A549 (cell line): ENCODE data around the gene GCK. TPM values are rescaled to one million over a fixed set of nuclear protein-coding genes. Genes with fewer than 3 reads are reported as not detected.

Experiments used
- ATAC-seq, 2 experiments: fragments of 200-7000 bp in 1 of 2; fragments of >200 bp in 1 of 2; cut with Nextera tagmentation in 1 of 2; cut with Tn5 transposase in 1 of 2; 3 replicates each; pipeline versions ENCODE4 v1.8.0 to v1.9.1; 2018 to 2020; ENCODE audit warnings: mild to moderate bottlenecking in 1 of 2, moderate library complexity in 1 of 2
- CTCF ChIA-PET: fragments of 300-600 bp; sonication (Branson Sonifier 250); formaldehyde crosslinking; extraction: SDS; loops from one replicate; lab custom pipeline; 2021; ENCODE audit warnings: antibody characterized with exemption, inconsistent platforms; lab: Yijun Ruan, JAX
- POLR2A ChIA-PET: fragments of 350-600 bp; formaldehyde crosslinking; extraction: SDS; loops from one replicate; lab custom pipeline; 2021; ENCODE audit warnings: antibody characterized with exemption, inconsistent platforms; lab: Yijun Ruan, JAX
- DNase-seq, 2 experiments: peaks; one replicate each; pipeline versions ENCODE4 v3.0.0 to v3.0.0-alpha.2; 2011 to 2016; ENCODE audit warnings: low read depth in 1 of 2, low spot score in 1 of 2
- FAIRE-seq: peaks from 2 replicates; lab custom pipeline; 2011; peaks lifted over from hg19 to GRCh38; lab: Jason Lieb, UNC
- H3K27ac ChIP-seq, 2 experiments: fragments of >200 bp; sonication (Bioruptor Twin); formaldehyde crosslinking; 3 replicates each; pipeline ENCODE4 v1.5.1; 2016 to 2017
- H3K4me1 ChIP-seq: fragments of >200 bp; sonication (Bioruptor Twin); formaldehyde crosslinking; 3 replicates; pipeline ENCODE4 v1.6.1; 2016
- H3K4me2 ChIP-seq: fragments of >200 bp; sonication (Bioruptor Twin); formaldehyde crosslinking; 3 replicates; pipeline ENCODE4 v1.6.1; 2016
- H3K4me3 ChIP-seq: fragments of >200 bp; sonication (Bioruptor Twin); formaldehyde crosslinking; 3 replicates; pipeline ENCODE4 v1.5.1; 2016
- H3K9me3 ChIP-seq: fragments of >200 bp; sonication (Bioruptor Twin); formaldehyde crosslinking; 3 replicates; pipeline ENCODE4 v1.6.1; 2016
- BHLHE40 ChIP-seq: IDR thresholded peaks from 2 replicates; pipeline ENCODE4 v1.6.1; 2012; ENCODE audit warnings: low read depth, low read length, inconsistent platforms
- CBX8 ChIP-seq: fragments of 200-600 bp; sonication (generic); IDR thresholded peaks from 2 replicates; pipeline ENCODE4 v1.6.1; 2016
- CEBPB ChIP-seq, 2 experiments: fragments of >200 bp in 1 of 2; sonication (Bioruptor Twin) in 1 of 2; formaldehyde crosslinking in 1 of 2; IDR thresholded peaks; 2 replicates each; pipeline ENCODE4 v1.6.1; 2012 to 2016
- CHD2 ChIP-seq: fragments of 150-350 bp; IDR thresholded peaks from 2 replicates; pipeline ENCODE4 v1.6.1; 2014; ENCODE audit warnings: low read length; ENCODE audit not compliant: partially characterized antibody
- ESRRA ChIP-seq: fragments of 150-350 bp; IDR thresholded peaks from 2 replicates; pipeline ENCODE4 v1.6.1; 2014; ENCODE audit warnings: mild to moderate bottlenecking, low read length, borderline replicate concordance
- FOSL2 ChIP-seq, 2 experiments: fragments of 450-650 bp in 1 of 2; fragments of >200 bp in 1 of 2; sonication (Bioruptor Twin) in 1 of 2; formaldehyde crosslinking; IDR thresholded peaks; 2 replicates each; pipeline versions ENCODE4 v1.5.0 to v1.6.1; 2016 to 2020; ENCODE audit warnings: mild to moderate bottlenecking in 1 of 2, moderate library complexity in 1 of 2
- GATA3 ChIP-seq: IDR thresholded peaks from 2 replicates; pipeline ENCODE4 v1.6.1; 2012; ENCODE audit warnings: borderline replicate concordance
- HMGXB4 ChIP-seq: fragments of 250-450 bp; sonication (Bioruptor Pico); IDR thresholded peaks from 2 replicates; pipeline ENCODE4 v1.5.0; 2021; ENCODE audit warnings: mild to moderate bottlenecking, moderate library complexity, borderline replicate concordance
- HOXB5 ChIP-seq: fragments of 250-450 bp; sonication (Bioruptor Pico); IDR thresholded peaks from 2 replicates; pipeline ENCODE4 v1.5.0; 2020; ENCODE audit warnings: mild to moderate bottlenecking, moderate library complexity
- JUN ChIP-seq, 2 experiments: fragments of >200 bp; sonication (Bioruptor Twin); formaldehyde crosslinking; IDR thresholded peaks; 2 replicates in 1 of 2; 3 replicates in 1 of 2; pipeline ENCODE4 v1.6.1; 2016 to 2017
- KDM1A ChIP-seq: fragments of 200-600 bp; sonication (generic); IDR thresholded peaks from 2 replicates; pipeline ENCODE4 v1.6.1; 2016; ENCODE audit warnings: low read depth, mild to moderate bottlenecking
- MAFK ChIP-seq: fragments of 450-650 bp; IDR thresholded peaks from 2 replicates; pipeline ENCODE4 v1.6.1; 2014; ENCODE audit not compliant: partially characterized antibody
- MYC ChIP-seq: IDR thresholded peaks from 2 replicates; pipeline ENCODE4 v1.6.1; 2012; ENCODE audit warnings: mild to moderate bottlenecking, inconsistent platforms, low read length, improper control_type of control experiment, borderline replicate concordance
- NFE2L2 ChIP-seq: fragments of 150-350 bp; conservative IDR thresholded peaks from 2 replicates; pipeline ENCODE4 v1.6.1; 2014; ENCODE audit warnings: low read length
- NPAS2 ChIP-seq: fragments of 250-450 bp; sonication (Bioruptor Pico); IDR thresholded peaks from 2 replicates; pipeline ENCODE4 v1.8.0; 2022; ENCODE audit warnings: mild to moderate bottlenecking, moderate library complexity, borderline replicate concordance
- NR3C1 ChIP-seq: fragments of >200 bp; sonication (Bioruptor Twin); formaldehyde crosslinking; IDR thresholded peaks from 3 replicates; pipeline ENCODE4 v1.6.1; 2017
- RCOR1 ChIP-seq: fragments of 150-350 bp; IDR thresholded peaks from 2 replicates; pipeline ENCODE4 v1.6.1; 2014; ENCODE audit warnings: antibody characterized with exemption, low read length, low read depth
- RFX5 ChIP-seq: fragments of 450-650 bp; IDR thresholded peaks from 2 replicates; pipeline ENCODE4 v1.7.1; 2014; ENCODE audit warnings: antibody characterized with exemption, mild to moderate bottlenecking, moderate library complexity
- RNF2 ChIP-seq: fragments of 200-600 bp; sonication (generic); IDR thresholded peaks from 2 replicates; pipeline ENCODE4 v1.6.1; 2016; ENCODE audit warnings: low read depth, mild to moderate bottlenecking, antibody characterized with exemption, moderate library complexity, borderline replicate concordance
- TFCP2L1 ChIP-seq: fragments of 250-450 bp; sonication (Bioruptor Pico); IDR thresholded peaks from 2 replicates; pipeline ENCODE4 v1.5.0; 2021; ENCODE audit warnings: mild to moderate bottlenecking
- TP53 ChIP-seq: fragments of 250-450 bp; sonication (Bioruptor Pico); IDR thresholded peaks from 2 replicates; pipeline ENCODE4 v1.5.0; 2021; ENCODE audit warnings: mild to moderate bottlenecking, moderate library complexity
- ZC3H11A ChIP-seq: fragments of 450-650 bp; IDR thresholded peaks from 2 replicates; pipeline ENCODE4 v1.6.1; 2014; ENCODE audit warnings: antibody characterized with exemption, mild to moderate bottlenecking
- ZFP36 ChIP-seq: fragments of 450-650 bp; IDR thresholded peaks from 2 replicates; pipeline ENCODE4 v1.6.1; 2014; ENCODE audit warnings: borderline replicate concordance; ENCODE audit not compliant: partially characterized antibody
- WGBS: methylation state at CpG from one replicate; pipeline ENCODE4 v1.1.6; 2017; ENCODE audit errors: missing lambda C conversion rate; 5-methylcytosine and 5-hydroxymethylcytosine counted together
- polyA plus RNA-seq, 4 experiments: library from polyadenylated mRNA; depleted of rRNA in 3 of 4; stranded (reverse); fragments of >200 nt; fragmentation: RNase III in 1 of 4; extraction: RNeasy Plus Mini Kit Qiagen cat#74134 plus additional on column Dnase treatment in 1 of 4; gene quantifications; 2 replicates in 3 of 4; 3 replicates in 1 of 4; pipeline ENCODE4 v1.2.3, GENCODE V29; 2011 to 2017
- TF ChIP-seq, protein P1 (sequence below): fragments of >200 bp; sonication (Bioruptor Twin); formaldehyde crosslinking; IDR thresholded peaks from 2 replicates; pipeline ENCODE4 v1.6.1; 2016
- TF ChIP-seq, protein P2 (sequence below): fragments of >200 bp; sonication (Bioruptor Twin); formaldehyde crosslinking; IDR thresholded peaks from 3 replicates; pipeline ENCODE4 v1.5.1; 2016
- TF ChIP-seq, protein P3 (sequence below): fragments of 250-450 bp; sonication (Bioruptor Pico); IDR thresholded peaks from 2 replicates; pipeline ENCODE4 v1.5.0; 2020; ENCODE audit warnings: low read depth, mild to moderate bottlenecking, moderate library complexity
- TF ChIP-seq, protein P4 (sequence below): IDR thresholded peaks from 2 replicates; pipeline ENCODE4 v1.6.1; 2012

The GCK gene
- polyA plus RNA-seq, 2 of the 4 experiments (the other 2 are of a cell fraction), result 0.12 TPM; not detected in 1

DNA sequence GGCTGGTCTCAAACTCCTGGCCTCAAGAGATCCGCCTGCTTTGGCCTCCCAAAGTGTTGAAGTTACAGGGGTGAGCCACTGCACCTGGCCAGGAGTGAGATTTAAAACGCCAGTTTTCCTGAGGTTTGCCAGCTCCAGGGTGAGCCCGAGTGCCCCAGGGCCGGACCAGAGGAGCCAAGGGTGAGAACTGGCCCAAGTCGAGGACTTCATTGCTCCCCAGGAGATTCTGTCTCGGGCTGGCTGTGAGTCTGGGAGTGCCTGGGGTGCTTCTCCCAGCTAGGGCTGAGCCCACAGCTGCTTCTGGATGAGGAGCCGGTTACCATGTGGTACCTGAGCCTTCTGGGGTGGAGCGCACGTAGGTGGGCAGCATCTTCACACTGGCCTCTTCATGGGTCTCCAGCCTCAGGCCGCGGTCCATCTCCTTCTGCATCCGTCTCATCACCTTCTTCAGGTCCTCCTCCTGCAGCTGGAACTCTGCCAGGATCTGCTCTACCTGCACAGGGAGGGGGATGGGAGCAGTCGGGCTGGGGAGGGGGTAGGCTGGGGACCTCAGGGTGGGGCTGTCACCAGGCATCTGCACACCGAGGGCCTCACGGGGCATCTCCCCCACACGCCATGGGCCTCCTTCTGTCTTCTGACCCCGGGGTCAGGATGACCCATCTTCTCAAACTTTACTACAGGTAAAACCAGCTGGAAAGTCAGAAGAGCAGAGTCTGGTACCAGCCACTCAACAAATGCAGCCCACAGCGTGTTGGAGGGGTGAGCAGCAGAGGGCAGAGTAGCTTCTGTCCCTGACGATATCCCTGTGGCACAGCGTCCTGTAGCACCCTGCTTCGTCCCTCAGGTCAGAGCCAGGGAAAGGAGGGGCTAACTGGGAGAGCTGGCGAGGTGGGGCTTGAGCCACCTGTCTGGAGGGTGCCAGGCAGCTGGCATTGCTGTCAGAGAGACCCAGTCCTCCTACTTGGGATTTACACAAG lies 36.0 kb downstream of the GCK start:
- ChIA-PET CTCF (interaction anchor here (0.8 to 1.1 kb wide), 3 partner anchors 18 to 22 kb away, joined by 3 read pairs; no protein-coding TSS in a partner anchor), POLR2A (no interaction called here)
- no peak overlapping the region for H3K27ac ChIP-seq
- no peak overlapping the region for H3K4me2 ChIP-seq
- 76% methylated on average over 22 of the region's 22 CpGs for WGBS
- peak in 1 of 2 experiments; percentile 44; a peak in 3 of 6 replicates for ATAC-seq
- no peak for FAIRE-seq
- H3K9me3 ChIP-seq, result no peaks in the 10 kb centered on the region
- DNase-seq, result no peak
- no peaks in the 10 kb centered on the region for H3K4me1 ChIP-seq
- TF ChIP-seq HOXB5 (CRISPR knock-in tag) (no peak), TP53 (CRISPR knock-in tag) (no peak), FOSL2 (IDR thresholded peaks at IDR 0.05) (no peak), FOSL2 (CRISPR knock-in tag; IDR thresholded peaks at IDR 0.05) (no peak), MYC (no peak), CEBPB (IDR thresholded peaks at IDR 0.05) (no peak), TFCP2L1 (CRISPR knock-in tag) (no peak), KDM1A (no peak), MAFK (no peak), GATA3 (no peak), NR3C1 (no peak), RFX5 (no peak), BHLHE40 (no peak), RNF2 (no peak), JUN (IDR thresholded peaks at IDR 0.05) (no peak), ZFP36 (no peak), CBX8 (no peak), ZC3H11A (no peak)
- TF ChIP-seq, protein P1, sequence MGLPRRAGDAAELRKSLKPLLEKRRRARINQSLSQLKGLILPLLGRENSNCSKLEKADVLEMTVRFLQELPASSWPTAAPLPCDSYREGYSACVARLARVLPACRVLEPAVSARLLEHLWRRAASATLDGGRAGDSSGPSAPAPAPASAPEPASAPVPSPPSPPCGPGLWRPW, result no peak
- TF ChIP-seq, protein P2, sequence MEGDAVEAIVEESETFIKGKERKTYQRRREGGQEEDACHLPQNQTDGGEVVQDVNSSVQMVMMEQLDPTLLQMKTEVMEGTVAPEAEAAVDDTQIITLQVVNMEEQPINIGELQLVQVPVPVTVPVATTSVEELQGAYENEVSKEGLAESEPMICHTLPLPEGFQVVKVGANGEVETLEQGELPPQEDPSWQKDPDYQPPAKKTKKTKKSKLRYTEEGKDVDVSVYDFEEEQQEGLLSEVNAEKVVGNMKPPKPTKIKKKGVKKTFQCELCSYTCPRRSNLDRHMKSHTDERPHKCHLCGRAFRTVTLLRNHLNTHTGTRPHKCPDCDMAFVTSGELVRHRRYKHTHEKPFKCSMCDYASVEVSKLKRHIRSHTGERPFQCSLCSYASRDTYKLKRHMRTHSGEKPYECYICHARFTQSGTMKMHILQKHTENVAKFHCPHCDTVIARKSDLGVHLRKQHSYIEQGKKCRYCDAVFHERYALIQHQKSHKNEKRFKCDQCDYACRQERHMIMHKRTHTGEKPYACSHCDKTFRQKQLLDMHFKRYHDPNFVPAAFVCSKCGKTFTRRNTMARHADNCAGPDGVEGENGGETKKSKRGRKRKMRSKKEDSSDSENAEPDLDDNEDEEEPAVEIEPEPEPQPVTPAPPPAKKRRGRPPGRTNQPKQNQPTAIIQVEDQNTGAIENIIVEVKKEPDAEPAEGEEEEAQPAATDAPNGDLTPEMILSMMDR, result no peak
- TF ChIP-seq, protein P3, sequence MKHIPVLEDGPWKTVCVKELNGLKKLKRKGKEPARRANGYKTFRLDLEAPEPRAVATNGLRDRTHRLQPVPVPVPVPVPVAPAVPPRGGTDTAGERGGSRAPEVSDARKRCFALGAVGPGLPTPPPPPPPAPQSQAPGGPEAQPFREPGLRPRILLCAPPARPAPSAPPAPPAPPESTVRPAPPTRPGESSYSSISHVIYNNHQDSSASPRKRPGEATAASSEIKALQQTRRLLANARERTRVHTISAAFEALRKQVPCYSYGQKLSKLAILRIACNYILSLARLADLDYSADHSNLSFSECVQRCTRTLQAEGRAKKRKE, result no peak
- H3K4me3 ChIP-seq, result no peak overlapping the region

DNA sequence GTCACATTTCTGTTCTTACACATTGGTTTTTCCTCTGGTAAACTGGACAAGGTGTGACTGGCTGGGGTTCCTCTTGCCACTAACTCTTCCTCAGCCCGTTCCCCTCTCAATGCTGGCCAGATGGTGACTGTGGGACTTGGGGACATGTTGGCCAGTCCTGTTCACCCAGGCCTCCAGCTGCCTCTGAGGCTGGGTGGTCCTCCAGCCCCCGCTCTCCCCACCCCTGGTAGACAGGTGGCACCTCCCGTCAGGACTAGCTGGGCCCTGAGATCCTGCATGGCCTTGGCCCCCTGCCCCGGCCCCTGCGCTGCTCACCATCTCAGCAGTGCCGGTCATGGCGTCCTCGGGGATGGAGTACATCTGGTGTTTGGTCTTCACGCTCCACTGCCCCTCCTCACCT lies 37.3 kb downstream of the GCK start:
- Histone ChIP-seq H3K9me3 (no peaks in the 10 kb centered on the region), H3K4me2 (no peak overlapping the region), H3K4me1 (no peaks in the 10 kb centered on the region), H3K4me3 (no peak overlapping the region), H3K27ac (no peak overlapping the region)
- CTCF ChIA-PET, result interaction anchor here (1.1 kb wide), 2 partner anchors 14 to 21 kb away, joined by 3 read pairs; no protein-coding TSS in a partner anchor
- DNase-seq (no peak), FAIRE-seq (no peak), ATAC-seq (no peak)
- WGBS, result 83% methylated on average over 8 of the region's 9 CpGs
- POLR2A ChIA-PET, result no interaction called here
- TF ChIP-seq HMGXB4 (no peak), KDM1A (no peak), NPAS2 (CRISPR knock-in tag) (no peak), MAFK (no peak), RFX5 (no peak), ESRRA (no peak), RCOR1 (no peak), CHD2 (no peak), NFE2L2 (no peak)
- TF ChIP-seq, protein P3, result no peak
- TF ChIP-seq, protein P4, sequence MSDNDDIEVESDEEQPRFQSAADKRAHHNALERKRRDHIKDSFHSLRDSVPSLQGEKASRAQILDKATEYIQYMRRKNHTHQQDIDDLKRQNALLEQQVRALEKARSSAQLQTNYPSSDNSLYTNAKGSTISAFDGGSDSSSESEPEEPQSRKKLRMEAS, result no peak
